OCI-LY3 (cell line): ENCODE data around the gene EML1.

Experiments used
- EZH2phosphoT487 ChIP-seq: fragments of 200-600 bp; shearing (Covaris generic); IDR thresholded peaks from 2 replicates; pipeline ENCODE4 v1.6.1; 2018; ENCODE audit warnings: antibody characterized with exemption, mixed run types, low read depth
- TF ChIP-seq, protein P1 (sequence below): fragments of 200-600, 300-600 bp; sonication (generic); IDR thresholded peaks from 2 replicates; pipeline ENCODE4 v1.5.1; 2014; ENCODE audit warnings: antibody characterized with exemption, low read length, low read depth

DNA sequence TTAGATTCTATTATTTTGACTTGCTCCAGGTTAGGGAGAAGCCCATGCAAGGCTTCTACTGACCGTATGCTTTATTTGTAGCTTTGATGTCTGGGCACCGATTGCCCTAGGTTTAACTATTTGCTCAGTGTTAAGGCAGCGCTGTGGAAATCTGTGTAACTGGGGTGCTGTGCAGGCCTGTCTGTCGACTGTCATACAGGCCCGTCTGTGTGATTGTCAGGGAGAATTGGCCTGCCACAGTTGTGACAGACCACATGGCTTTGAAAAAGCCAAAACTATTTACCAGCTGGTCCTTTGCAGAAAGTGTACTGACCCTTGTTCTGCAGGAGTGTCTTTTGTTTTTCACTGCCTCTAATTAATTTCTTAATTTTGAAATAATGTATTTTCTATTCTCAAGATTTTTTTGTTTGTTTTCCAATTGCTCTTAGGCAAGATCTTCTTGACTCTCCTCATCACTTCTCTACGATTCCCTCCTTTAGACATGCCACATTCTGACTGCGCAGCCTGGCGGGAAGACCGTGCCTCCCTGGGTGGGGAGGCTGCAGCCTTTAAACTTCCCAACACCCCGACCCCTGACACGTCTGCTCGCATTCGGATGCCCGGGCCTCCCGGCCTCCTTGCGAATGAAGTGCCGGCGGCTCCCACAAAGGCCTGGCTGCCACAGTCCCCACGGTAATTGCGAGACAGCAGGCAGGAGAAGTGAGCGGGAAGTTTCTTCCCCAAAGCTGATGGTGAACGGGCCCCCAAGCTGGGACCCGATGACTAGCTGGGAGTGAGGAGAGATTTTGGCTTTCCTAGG is 173.0 kb downstream of the EML1 start:
- TF ChIP-seq, protein P1, sequence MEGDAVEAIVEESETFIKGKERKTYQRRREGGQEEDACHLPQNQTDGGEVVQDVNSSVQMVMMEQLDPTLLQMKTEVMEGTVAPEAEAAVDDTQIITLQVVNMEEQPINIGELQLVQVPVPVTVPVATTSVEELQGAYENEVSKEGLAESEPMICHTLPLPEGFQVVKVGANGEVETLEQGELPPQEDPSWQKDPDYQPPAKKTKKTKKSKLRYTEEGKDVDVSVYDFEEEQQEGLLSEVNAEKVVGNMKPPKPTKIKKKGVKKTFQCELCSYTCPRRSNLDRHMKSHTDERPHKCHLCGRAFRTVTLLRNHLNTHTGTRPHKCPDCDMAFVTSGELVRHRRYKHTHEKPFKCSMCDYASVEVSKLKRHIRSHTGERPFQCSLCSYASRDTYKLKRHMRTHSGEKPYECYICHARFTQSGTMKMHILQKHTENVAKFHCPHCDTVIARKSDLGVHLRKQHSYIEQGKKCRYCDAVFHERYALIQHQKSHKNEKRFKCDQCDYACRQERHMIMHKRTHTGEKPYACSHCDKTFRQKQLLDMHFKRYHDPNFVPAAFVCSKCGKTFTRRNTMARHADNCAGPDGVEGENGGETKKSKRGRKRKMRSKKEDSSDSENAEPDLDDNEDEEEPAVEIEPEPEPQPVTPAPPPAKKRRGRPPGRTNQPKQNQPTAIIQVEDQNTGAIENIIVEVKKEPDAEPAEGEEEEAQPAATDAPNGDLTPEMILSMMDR: no peak
- no peak for TF ChIP-seq EZH2phosphoT487
